GM15510 (cell line): ENCODE measurements around the gene CDH1.

Experiments
- POLR2A ChIP-seq: IDR thresholded peaks from 3 replicates; pipeline ENCODE4 v1.6.1; 2011; ENCODE audit warnings: borderline replicate concordance; ENCODE audit not compliant: insufficient read length; ENCODE audit errors: extremely low read depth

The CDH1 gene

DNA sequence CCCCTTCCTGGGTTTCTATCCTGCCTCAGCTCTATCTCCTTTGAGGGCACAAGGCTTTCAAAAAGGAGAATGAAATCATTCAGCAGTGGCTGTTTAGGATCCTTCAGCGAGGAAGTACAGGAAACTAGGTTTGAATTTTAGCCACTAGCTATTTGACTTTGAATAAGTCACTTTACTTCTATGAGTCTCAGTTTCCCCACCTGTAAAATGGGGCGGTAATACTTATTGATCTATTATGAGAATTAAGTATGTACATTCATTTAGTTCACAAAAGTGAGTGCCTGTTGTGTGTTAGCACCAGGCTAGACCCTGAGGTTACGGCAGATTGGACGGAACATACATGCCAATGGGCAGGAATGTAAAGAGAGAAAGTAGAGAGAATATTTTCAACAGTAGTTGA lies 6.6 kb downstream of the CDH1 start:
- no peak for TF ChIP-seq POLR2A

GRCh38 chr16:68744744-68745280 lies 7.7 kb downstream of the CDH1 start:
- no peak for TF ChIP-seq POLR2A

GRCh38 chr16:68746951-68747350 lies 9.9 kb downstream of the CDH1 start:
- no peak for TF ChIP-seq POLR2A

DNA sequence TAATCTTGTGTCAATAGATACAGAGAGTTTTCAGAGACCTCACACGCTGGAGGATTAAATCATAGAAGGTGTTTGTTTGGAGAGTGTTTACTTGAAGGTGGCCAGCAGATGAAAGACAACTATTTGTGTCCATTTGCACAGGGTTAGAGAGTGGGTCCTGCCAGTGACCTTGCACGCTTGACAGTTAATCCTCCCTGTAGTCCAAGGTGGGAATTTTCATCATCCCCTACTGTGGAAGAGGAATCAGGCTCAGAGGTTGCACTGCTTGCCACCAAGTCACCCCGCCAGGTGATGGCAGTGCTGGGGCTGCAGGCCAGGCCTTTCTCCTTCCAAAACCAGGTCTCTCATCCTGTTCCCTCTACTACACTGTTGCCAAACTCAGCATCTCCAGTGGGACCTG lies 12.3 kb downstream of the CDH1 start:
- no peak for TF ChIP-seq POLR2A

GRCh38 chr16:68750193-68750695 lies 13.2 kb downstream of the CDH1 start:
- TF ChIP-seq POLR2A: no peak

GRCh38 chr16:68751160-68751559 lies 14.1 kb downstream of the CDH1 start:
- no peak for TF ChIP-seq POLR2A

GRCh38 chr16:68752602-68753001 lies 15.5 kb downstream of the CDH1 start:
- TF ChIP-seq POLR2A: no peak

DNA sequence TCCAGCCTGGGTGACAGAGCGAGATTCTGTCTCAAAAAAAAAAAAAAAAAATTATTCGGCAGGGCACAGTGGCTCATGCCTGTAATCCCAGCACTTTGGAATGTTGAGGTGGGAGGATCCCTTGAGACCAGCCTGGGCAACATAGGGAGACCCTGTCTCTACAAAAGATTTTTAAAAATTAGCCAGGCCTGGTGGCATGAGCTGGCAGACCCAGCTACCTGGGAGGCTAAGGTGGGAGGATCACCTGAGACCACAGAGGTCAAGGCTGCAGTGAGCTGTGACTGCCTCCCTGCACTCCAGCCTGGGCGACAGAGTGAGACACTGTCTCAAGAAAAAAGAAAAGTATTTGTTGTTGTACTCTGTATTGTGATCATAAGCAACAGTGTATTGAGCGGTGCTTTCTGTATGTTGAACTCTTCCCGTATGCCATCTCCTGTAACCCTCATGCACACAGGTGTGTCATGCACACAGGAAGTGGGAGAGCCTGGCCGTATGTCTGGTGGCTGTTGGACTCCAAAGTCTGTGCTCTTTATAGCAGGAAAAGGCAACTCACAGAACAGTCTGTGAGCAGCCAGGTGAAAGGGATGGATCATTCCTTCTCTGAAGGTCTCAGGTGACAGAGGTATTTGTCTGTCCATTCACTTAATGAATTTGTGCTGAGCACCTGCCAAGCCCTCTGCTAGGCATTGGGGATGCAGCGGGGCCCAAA lies 17.1 kb downstream of the CDH1 start:
- no peak for TF ChIP-seq POLR2A

- no peak for TF ChIP-seq POLR2A
Measured at GRCh38 chr16:68756239-68756915, 19.3 kb downstream of the CDH1 start.

- no peak for TF ChIP-seq POLR2A
Measured at GRCh38 chr16:68757625-68757935, 20.5 kb downstream of the CDH1 start.

- TF ChIP-seq POLR2A: no peak
Measured at GRCh38 chr16:68759062-68759461, 22.0 kb downstream of the CDH1 start.

DNA sequence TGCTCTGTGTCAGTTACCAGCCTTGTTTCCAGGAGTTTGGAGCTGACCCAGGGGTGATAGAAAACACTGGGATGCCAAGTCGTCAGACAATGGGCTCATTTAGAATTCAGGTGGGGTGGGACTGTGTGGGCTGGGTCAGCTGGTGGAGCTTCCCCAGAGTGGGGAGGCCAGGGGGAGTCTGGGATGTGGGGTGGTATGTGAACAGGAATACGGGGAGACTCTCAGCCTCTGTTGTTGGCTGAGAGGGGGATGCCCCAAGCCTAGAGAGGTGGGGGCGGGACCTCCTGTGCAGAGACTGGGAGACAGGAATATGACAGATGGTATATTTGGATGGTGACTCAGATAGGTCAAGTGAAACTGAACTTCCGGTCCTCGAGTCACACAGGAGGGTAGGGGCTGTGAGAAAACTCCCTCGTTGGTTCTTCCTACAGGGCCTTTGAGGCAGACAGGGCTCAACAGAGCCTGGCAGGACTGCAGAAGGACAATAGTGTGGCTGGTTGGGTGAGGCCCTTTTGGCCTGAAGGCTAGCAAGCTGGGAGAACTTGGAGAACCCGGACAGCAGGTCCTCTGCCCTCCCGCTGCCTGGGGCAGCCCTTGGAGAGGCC lies 23.7 kb downstream of the CDH1 start:
- TF ChIP-seq POLR2A: peak; percentile 34

DNA sequence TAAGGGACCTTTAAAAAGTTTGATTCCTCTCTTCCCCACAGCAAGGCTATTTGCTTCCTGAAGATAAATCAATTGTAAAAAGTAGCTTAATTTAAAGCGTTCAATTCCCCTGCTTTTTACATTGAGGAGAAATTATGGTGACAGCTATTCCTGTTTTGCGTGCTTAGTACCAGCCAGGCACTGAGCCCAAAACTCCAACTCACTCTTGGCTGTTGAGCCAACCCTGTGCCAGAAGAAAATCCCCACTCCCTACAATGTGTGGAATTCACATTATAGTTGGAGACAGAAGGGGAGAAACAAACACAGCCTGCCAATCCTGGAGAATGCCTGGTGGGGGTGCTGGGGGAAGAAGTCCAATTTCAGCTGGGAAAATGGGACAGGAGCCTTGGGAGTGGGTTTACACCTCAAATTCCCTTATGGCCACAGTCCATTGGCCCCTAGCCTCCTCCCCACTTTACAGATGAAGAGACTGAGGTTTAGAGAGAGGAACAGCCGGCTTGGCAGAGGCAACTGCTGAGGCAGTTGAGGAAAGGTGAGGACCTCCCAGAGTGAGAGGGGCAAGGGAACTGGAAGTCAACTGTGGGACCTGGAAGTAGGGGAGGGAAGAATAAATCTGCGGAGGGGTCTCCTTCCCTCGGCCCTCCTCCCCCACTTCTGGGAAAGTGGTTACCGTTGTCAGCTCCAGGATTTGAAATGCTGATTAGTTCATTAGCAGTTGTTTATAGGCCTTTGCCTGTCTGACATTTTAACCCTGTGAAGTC lies 26.1 kb downstream of the CDH1 start:
- no peak for TF ChIP-seq POLR2A

- TF ChIP-seq POLR2A: no peak
Measured at GRCh38 chr16:68764862-68765261, 27.8 kb downstream of the CDH1 start.

DNA sequence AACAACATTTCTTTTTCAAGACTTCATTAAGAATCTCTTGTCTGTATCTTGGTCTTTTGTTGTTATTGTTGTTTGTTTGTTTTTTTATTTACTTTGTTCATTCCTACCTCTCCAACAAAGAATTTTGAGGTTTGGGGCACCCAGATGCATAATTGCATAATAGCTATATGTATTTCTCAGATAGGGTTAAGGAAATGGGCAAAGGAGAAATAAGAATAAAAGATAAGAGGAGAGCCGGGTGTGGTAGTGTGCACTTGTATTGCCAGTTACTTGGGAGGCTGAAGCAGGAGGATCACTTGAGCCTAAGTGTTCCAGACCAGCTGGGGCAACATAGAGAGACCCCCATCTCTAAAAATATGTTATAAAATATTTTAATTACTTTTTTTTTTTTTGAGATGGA lies 30.5 kb downstream of the CDH1 start:
- TF ChIP-seq POLR2A: no peak

DNA sequence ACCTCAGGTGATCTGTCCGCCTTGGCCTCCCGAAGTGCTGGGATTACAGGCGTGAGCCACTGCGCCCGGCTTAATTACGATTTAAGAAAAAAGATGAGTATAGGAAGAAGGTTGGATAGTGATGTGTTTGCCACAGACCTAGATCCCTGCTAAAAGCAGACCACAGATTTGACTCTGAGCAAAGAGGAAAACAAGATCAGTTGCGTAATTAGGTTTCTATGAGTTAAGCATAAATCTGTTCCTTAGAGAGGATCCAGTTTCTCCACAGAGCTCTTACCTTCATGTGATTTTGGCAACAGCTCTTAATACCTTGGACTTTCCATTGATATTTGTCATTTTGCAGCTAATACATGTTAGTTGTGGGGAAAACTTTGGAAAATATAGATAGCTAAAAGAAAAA lies 31.1 kb downstream of the CDH1 start:
- no peak for TF ChIP-seq POLR2A

DNA sequence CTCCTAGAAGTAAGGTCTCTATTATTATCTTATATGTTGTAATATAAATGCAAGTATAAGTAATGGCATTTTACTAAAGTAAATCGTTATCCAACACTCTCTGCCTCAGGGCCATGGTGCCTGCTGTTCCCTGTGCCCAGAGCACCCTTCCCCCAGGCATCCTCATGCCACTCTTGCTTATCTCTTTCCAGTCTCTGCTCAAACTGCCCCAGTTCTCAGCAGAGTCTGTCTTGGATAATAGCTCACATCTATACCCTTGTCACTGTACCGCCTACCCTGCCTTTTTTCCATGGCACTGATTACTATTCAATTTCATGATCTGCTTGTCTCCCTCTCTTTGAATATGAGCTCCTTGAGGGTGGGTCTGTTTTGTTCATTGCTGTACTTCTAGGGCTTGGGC lies 31.7 kb downstream of the CDH1 start:
- TF ChIP-seq POLR2A: no peak
